ENCODE measurements around the gene ZNF805. TPM values are rescaled to one million over a fixed set of nuclear protein-coding genes. Genes with fewer than 3 reads are reported as not detected.

ZNF805 gene
- polyA plus RNA-seq, 4 donors = 0.54 to 4.3 (median 1.3) TPM

DNA sequence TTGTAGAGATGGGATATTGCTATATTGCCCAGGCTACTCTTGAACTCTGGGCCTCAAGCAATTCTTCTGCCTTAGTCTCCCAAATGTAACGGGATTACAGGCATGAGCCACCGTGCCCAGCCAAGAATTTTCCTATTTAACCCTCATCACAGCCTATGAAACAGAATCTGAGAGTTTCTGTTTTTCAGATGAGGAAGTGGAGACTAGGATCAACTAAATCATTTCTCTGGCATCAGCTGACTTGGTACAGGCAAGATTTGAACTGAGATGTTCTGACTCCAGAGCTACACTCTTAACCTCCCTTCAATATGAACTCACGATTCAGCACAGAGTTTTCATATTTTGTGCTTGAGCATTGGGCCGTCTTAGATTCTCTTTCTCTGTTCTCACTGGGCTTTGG, 47.9 kb downstream of the ZNF805 start:
- Histone ChIP-seq H3K4me3 (ENCODE audit: low read depth in 1 of 3, low read length in 3 of 3) (no peak overlapping the region), H3K4me1 (ENCODE audit: control insufficient read depth in 3 of 3, insufficient read depth in 2 of 3, low read depth in 1 of 3, low read length in 2 of 3) (no peaks in the 10 kb centered on the region), H3K27me3 (ENCODE audit: control insufficient read depth in 3 of 3, insufficient read depth in 3 of 3, low read length in 3 of 3) (no peaks in the 10 kb centered on the region), H3K27ac (ENCODE audit: low read depth in 1 of 3, low read length in 2 of 3) (no peak overlapping the region), H3K9me3 (ENCODE audit: control insufficient read depth in 2 of 2, insufficient read depth in 1 of 2, low read depth in 1 of 2, low read length in 1 of 2) (peaks cover 4 to 31% of the 10 kb centered on the region in 2 donors), H3K36me3 (ENCODE audit: control insufficient read depth in 3 of 3, insufficient read depth in 2 of 3, low read depth in 1 of 3, low read length in 3 of 3) (peaks cover 39 to 68% (median 66%) of the 10 kb centered on the region in 3 donors)
- no peak for DNase-seq
- FAIRE-seq = no peak
- WGBS, 3 donors = 93 to 97% (median 96%) methylated on average over 4 of the region's 4 CpGs

DNA sequence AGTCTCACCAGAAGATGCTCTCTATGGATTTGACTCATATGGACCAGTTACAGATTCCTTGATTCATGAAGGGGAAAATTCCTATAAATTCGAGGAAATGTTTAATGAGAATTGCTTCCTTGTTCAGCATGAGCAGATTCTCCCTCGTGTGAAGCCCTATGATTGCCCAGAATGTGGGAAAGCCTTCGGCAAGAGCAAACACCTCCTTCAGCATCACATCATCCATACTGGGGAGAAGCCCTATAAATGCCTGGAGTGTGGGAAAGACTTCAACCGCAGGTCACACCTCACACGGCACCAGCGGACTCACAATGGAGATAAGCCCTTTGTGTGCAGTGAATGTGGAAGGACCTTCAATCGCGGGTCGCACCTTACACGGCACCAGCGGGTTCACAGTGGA, 50.5 kb downstream of the ZNF805 start:
- Histone ChIP-seq H3K27me3 (ENCODE audit: control insufficient read depth in 3 of 3, insufficient read depth in 3 of 3, low read length in 3 of 3) (no peaks in the 10 kb centered on the region), H3K4me3 (ENCODE audit: low read depth in 1 of 3, low read length in 3 of 3) (no peak overlapping the region), H3K9me3 (ENCODE audit: control insufficient read depth in 2 of 2, insufficient read depth in 1 of 2, low read depth in 1 of 2, low read length in 1 of 2) (peaks cover 4 to 35% of the 10 kb centered on the region in 2 donors), H3K36me3 (ENCODE audit: control insufficient read depth in 3 of 3, insufficient read depth in 2 of 3, low read depth in 1 of 3, low read length in 3 of 3) (peaks cover 35 to 60% (median 51%) of the 10 kb centered on the region in 3 donors), H3K27ac (ENCODE audit: low read depth in 1 of 3, low read length in 2 of 3) (no peak overlapping the region), H3K4me1 (ENCODE audit: control insufficient read depth in 3 of 3, insufficient read depth in 2 of 3, low read depth in 1 of 3, low read length in 2 of 3) (no peaks in the 10 kb centered on the region)
- FAIRE-seq = no peak
- no peak for DNase-seq
- WGBS, 3 donors = 97 to 98% (median 97%) methylated on average over 11 of the region's 11 CpGs

DNA sequence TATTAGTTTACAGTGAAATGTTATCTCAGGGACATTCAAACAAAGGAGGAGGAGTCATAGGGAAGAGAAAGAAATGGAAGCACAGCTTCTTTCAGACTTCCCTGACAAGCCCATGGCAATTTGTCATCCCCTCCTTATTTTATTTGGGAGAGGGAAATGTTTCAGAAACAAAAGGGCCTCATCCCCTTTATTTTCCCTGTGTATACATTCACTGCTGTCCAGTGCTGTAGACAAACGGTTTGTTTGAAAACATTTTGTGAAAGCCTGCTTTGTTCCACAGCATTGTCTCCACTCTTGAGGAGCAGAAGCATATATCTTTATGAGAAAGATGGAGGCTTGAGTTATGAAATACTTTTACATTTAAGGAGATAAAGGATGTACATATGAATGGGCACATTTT, 52.1 kb downstream of the ZNF805 start:
- no peak for DNase-seq

DNA sequence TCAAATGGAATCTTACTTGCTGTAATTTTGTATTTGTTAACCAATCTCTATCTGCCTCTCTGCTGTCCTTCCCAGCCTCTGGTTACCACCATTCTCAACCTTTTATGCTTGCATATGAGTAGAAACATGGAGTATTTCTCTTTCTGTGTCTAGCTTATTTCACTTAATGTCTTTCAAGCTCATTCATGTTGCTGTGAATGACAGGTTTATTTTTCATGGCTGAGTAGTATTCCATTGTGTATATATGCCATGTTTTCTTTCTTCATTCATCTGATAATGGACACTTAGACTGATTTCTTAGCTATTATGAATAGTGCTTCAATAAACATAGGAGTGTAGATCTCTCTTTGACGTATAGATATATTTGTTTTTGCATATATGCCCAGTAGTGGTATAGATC, 53.3 kb downstream of the ZNF805 start:
- DNase-seq (no peak), FAIRE-seq (no peak)
- 97 to 100% (median 98%) methylated on average over 1 of the region's 1 CpG for WGBS, 3 donors
- H3K27me3 ChIP-seq (ENCODE audit: control insufficient read depth in 3 of 3, insufficient read depth in 3 of 3, low read length in 3 of 3) = no peaks in the 10 kb centered on the region
- H3K27ac ChIP-seq (ENCODE audit: low read depth in 1 of 3, low read length in 2 of 3) = no peak overlapping the region
- H3K36me3 ChIP-seq (ENCODE audit: control insufficient read depth in 3 of 3, insufficient read depth in 2 of 3, low read depth in 1 of 3, low read length in 3 of 3) = peaks cover 31 to 42% (median 39%) of the 10 kb centered on the region in 3 donors
- peaks cover 4 to 35% of the 10 kb centered on the region in 2 donors for H3K9me3 ChIP-seq (ENCODE audit: control insufficient read depth in 2 of 2, insufficient read depth in 1 of 2, low read depth in 1 of 2, low read length in 1 of 2)
- H3K4me3 ChIP-seq (ENCODE audit: low read depth in 1 of 3, low read length in 3 of 3) = no peak overlapping the region
- H3K4me1 ChIP-seq (ENCODE audit: control insufficient read depth in 3 of 3, insufficient read depth in 2 of 3, low read depth in 1 of 3, low read length in 2 of 3) = no peaks in the 10 kb centered on the region

More for the DNA sequence above, 52.1 kb downstream of the ZNF805 start:
- no peak for FAIRE-seq
- H3K9me3 ChIP-seq (ENCODE audit: control insufficient read depth in 2 of 2, insufficient read depth in 1 of 2, low read depth in 1 of 2, low read length in 1 of 2) = peaks cover 4 to 35% of the 10 kb centered on the region in 2 donors
- H3K27me3 ChIP-seq (ENCODE audit: control insufficient read depth in 3 of 3, insufficient read depth in 3 of 3, low read length in 3 of 3) = no peaks in the 10 kb centered on the region
- 69 to 86% (median 86%) methylated on average over 1 of the region's 1 CpG for WGBS, 3 donors
- H3K4me3 ChIP-seq (ENCODE audit: low read depth in 1 of 3, low read length in 3 of 3) = no peak overlapping the region
- H3K36me3 ChIP-seq (ENCODE audit: control insufficient read depth in 3 of 3, insufficient read depth in 2 of 3, low read depth in 1 of 3, low read length in 3 of 3) = peaks cover 31 to 51% (median 46%) of the 10 kb centered on the region in 3 donors
- H3K4me1 ChIP-seq (ENCODE audit: control insufficient read depth in 3 of 3, insufficient read depth in 2 of 3, low read depth in 1 of 3, low read length in 2 of 3) = no peaks in the 10 kb centered on the region
- H3K27ac ChIP-seq (ENCODE audit: low read depth in 1 of 3, low read length in 2 of 3) = no peak overlapping the region

DNA sequence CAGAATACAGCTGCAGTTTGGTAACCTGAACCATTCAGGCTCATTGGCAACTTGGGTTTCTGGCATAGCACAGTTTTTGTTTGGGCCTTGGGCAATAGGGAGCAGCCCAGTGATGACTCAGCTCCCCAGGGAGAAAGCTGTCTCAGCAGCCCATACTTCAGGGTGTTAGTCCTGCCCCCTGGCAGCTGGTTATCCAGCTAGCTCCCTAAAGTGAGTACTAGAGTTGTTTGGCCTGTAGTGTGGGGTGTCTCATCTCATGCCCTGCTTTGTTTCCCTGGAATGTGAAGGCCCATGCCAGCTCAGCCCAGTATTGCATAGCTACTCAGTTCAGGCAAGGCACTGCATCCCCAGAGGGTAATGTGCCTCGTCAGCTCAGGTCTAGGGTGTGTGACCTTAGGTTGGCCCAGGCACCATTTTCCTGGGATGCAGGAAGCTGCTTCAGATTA, 61.6 kb downstream of the ZNF805 start:
- Histone ChIP-seq H3K27ac (ENCODE audit: low read depth in 1 of 3, low read length in 2 of 3) (no peak overlapping the region), H3K4me3 (ENCODE audit: low read depth in 1 of 3, low read length in 3 of 3) (no peak overlapping the region), H3K9me3 (ENCODE audit: control insufficient read depth in 2 of 2, insufficient read depth in 1 of 2, low read depth in 1 of 2, low read length in 1 of 2) (no peaks in the 10 kb centered on the region), H3K4me1 (ENCODE audit: control insufficient read depth in 3 of 3, insufficient read depth in 2 of 3, low read depth in 1 of 3, low read length in 2 of 3) (no peaks in the 10 kb centered on the region), H3K27me3 (ENCODE audit: control insufficient read depth in 3 of 3, insufficient read depth in 3 of 3, low read length in 3 of 3) (no peaks in the 10 kb centered on the region), H3K36me3 (ENCODE audit: control insufficient read depth in 3 of 3, insufficient read depth in 2 of 3, low read depth in 1 of 3, low read length in 3 of 3) (peaks cover 0 to 28% (median 2%) of the 10 kb centered on the region in 3 donors)
- WGBS, 3 donors = 87 to 100% (median 93%) methylated on average over 1 of the region's 1 CpG
- DNase-seq (no peak), FAIRE-seq (no peak)

DNA sequence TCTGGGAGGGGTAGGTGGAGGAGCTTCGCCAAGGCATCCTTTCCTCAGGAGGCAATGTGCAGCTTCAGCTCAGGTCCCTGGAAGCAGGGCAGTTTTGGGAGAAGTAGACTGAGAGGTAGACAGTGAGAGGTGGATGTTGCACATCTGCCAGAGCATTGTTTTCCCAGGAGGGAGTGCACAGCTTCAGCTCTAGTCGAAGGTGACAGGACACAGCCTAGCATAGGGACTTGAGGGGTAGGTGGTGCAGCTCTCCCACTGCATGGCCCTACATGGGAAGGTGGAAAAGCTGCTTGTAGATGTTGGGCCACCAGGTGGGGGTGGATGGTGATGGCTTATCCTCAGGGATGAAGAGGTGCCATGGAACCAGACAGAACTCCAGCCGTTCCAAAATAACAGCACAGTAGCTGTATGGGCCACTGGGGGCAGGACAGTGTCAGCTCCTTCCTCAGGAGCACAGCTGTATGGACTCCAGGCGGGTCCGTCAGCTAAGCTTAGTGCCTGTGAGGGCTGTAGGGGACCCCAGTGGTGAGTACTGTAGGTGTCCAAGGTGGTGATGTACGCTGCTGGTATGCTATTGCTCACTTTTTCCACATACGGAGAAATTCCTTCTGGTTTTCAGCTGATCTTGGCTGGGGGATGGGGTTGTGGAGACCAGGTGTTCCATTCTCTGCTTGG, 62.4 kb downstream of the ZNF805 start:
- Histone ChIP-seq H3K4me3 (ENCODE audit: low read depth in 1 of 3, low read length in 3 of 3) (no peak overlapping the region), H3K27me3 (ENCODE audit: control insufficient read depth in 3 of 3, insufficient read depth in 3 of 3, low read length in 3 of 3) (no peaks in the 10 kb centered on the region), H3K36me3 (ENCODE audit: control insufficient read depth in 3 of 3, insufficient read depth in 2 of 3, low read depth in 1 of 3, low read length in 3 of 3) (peaks cover 0 to 26% (median 2%) of the 10 kb centered on the region in 3 donors), H3K27ac (ENCODE audit: low read depth in 1 of 3, low read length in 2 of 3) (no peak overlapping the region), H3K4me1 (ENCODE audit: control insufficient read depth in 3 of 3, insufficient read depth in 2 of 3, low read depth in 1 of 3, low read length in 2 of 3) (no peaks in the 10 kb centered on the region), H3K9me3 (ENCODE audit: control insufficient read depth in 2 of 2, insufficient read depth in 1 of 2, low read depth in 1 of 2, low read length in 1 of 2) (no peaks in the 10 kb centered on the region)
- WGBS, 3 donors = 82 to 95% (median 83%) methylated on average over 7 of the region's 7 CpGs
- FAIRE-seq (no peak), DNase-seq (no peak)

Other genes with a start within 250 kb of the ZNF805 start
- gene USP29, start 120.6 kb upstream of the ZNF805 start, polyA plus RNA-seq = not detected
- gene ZIM3, start 95.4 kb upstream of the ZNF805 start, polyA plus RNA-seq = not detected
- gene DUXA, start 73.1 kb upstream of the ZNF805 start, polyA plus RNA-seq = not detected
- gene ZNF264, start 49.1 kb upstream of the ZNF805 start, polyA plus RNA-seq = 10 to 100 TPM in 1 of 4 donors, 1 to 10 TPM in 3; 1.3 to 15.7 (median 4.1) TPM
- gene AURKC, start 9.6 kb upstream of the ZNF805 start, polyA plus RNA-seq = 1 to 10 TPM in 2 of 4 donors, under 1 TPM in 2; 0.43 to 5.8 (median 1.3) TPM
- 1 to 10 TPM in 2 of 4 donors, under 1 TPM in 2; 0.27 to 2.9 (median 1.5) TPM for gene ZNF460, start 39.9 kb downstream of the ZNF805 start, polyA plus RNA-seq
- 1 to 10 TPM in 2 of 4 donors, under 1 TPM in 2; 0.45 to 7.1 (median 0.91) TPM for gene ZNF543, start 79.8 kb downstream of the ZNF805 start, polyA plus RNA-seq
- 10 to 100 TPM in 1 of 4 donors, 1 to 10 TPM in 2, under 1 TPM in 1; 0.89 to 10.3 (median 1.9) TPM for gene ZNF304, start 110.6 kb downstream of the ZNF805 start, polyA plus RNA-seq
- 10 to 100 TPM in 3 of 4 donors, 1 to 10 TPM in 1; 9.2 to 17.9 (median 14.1) TPM for gene TRAPPC2B, start 122.9 kb downstream of the ZNF805 start, polyA plus RNA-seq
- 1 to 10 TPM in 2 of 4 donors, under 1 TPM in 2; 0.27 to 4.5 (median 0.88) TPM for gene ZNF547, start 122.9 kb downstream of the ZNF805 start, polyA plus RNA-seq
- gene ZNF548, start 149.2 kb downstream of the ZNF805 start, polyA plus RNA-seq = 10 to 100 TPM in 1 of 4 donors, 1 to 10 TPM in 3; 2.2 to 25.2 (median 4.3) TPM
- gene ZNF17, start 170.5 kb downstream of the ZNF805 start, polyA plus RNA-seq = 1 to 10 TPM; 1.9 to 8.8 (median 2.9) TPM
- 10 to 100 TPM in 2 of 4 donors, 1 to 10 TPM in 2; 7.6 to 17.2 (median 11.3) TPM for gene ZNF749, start 194.7 kb downstream of the ZNF805 start, polyA plus RNA-seq
- 1 to 10 TPM in 1 of 4 donors, under 1 TPM in 1, not detected in 2; 0.37 to 2.6 TPM for gene VN1R1, start 216.5 kb downstream of the ZNF805 start, polyA plus RNA-seq
- 10 to 100 TPM in 1 of 4 donors, 1 to 10 TPM in 2, under 1 TPM in 1; 0.27 to 13.2 (median 2.2) TPM for gene ZNF772, start 236.9 kb downstream of the ZNF805 start, polyA plus RNA-seq
- 10 to 100 TPM in 1 of 4 donors, 1 to 10 TPM in 3; 1.6 to 12.9 (median 2.9) TPM for gene ZNF419, start 247.1 kb downstream of the ZNF805 start, polyA plus RNA-seq